Measurements from ENCODE around the gene TMCO4. TPM values are rescaled to one million over a fixed set of nuclear protein-coding genes. Genes with fewer than 3 reads are reported as not detected.

TMCO4 gene
- total and polyA plus RNA-seq, 3 donors from 2014 or later: 10.5 to 17.7 (median 14.9) TPM

- intact Hi-C loops (cut with DNase I; ENCODE audit: low total_unique reads): no loop called here
- H3K9me3 ChIP-seq: no peaks in the 10 kb centered on the region
- TF ChIP-seq CTCF (IDR thresholded peaks at IDR 0.05) (no peak), POLR2A (IDR thresholded peaks at IDR 0.05) (no peak)
- DNase-seq: no peak
- 63 to 66% methylated on average over 6 of the region's 6 CpGs for WGBS, 2 donors
- no peak overlapping the region for H3K4me3 ChIP-seq
- no peaks in the 10 kb centered on the region for H3K27me3 ChIP-seq
- no peaks in the 10 kb centered on the region for H3K4me1 ChIP-seq
- no peak overlapping the region for H3K27ac ChIP-seq
- H3K36me3 ChIP-seq (ENCODE audit: low read depth, missing control alignments): no peaks in the 10 kb centered on the region
These were observed 25.4 kb downstream of the TMCO4 start for GRCh38 chr1:19774180-19774785.

DNA sequence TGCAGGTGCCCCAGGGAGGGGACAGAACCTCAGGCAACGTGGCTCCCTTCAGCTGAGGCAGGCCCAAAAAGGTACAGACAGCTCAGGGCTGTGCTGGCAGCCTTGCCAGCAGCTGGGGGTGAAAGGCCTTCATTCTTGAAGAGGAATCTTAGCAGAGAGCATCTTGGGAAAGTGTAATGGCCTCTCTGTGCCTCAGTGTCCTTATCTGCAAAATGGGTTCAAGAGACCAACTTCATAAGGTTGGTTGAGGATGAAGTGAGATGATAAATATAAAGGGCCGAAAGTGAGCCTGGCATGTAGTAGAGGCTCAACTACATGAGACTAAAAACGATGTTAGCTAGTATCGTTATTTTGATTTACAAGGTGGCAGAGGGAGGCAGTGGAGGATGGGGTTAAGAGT lies 26.2 kb downstream of the TMCO4 start:
- no peak for DNase-seq
- H3K4me1 ChIP-seq: no peaks in the 10 kb centered on the region
- no peak overlapping the region for H3K27ac ChIP-seq
- 66 to 77% methylated on average over 4 of the region's 4 CpGs for WGBS, 2 donors
- no peak for TF ChIP-seq CTCF (IDR thresholded peaks at IDR 0.05)
- no peak for TF ChIP-seq POLR2A (IDR thresholded peaks at IDR 0.05)
- no peaks in the 10 kb centered on the region for H3K36me3 ChIP-seq (ENCODE audit: low read depth, missing control alignments)
- no peak overlapping the region for H3K4me3 ChIP-seq
- no peaks in the 10 kb centered on the region for H3K27me3 ChIP-seq
- intact Hi-C loops (cut with DNase I; ENCODE audit: low total_unique reads): no loop called here
- H3K9me3 ChIP-seq: no peaks in the 10 kb centered on the region

- Histone ChIP-seq H3K27ac (no peak overlapping the region), H3K36me3 (ENCODE audit: low read depth, missing control alignments) (no peaks in the 10 kb centered on the region), H3K4me1 (no peaks in the 10 kb centered on the region), H3K4me3 (no peak overlapping the region), H3K9me3 (no peaks in the 10 kb centered on the region), H3K27me3 (no peaks in the 10 kb centered on the region)
- no peak for DNase-seq
- TF ChIP-seq POLR2A (IDR thresholded peaks at IDR 0.05): no peak
- TF ChIP-seq CTCF (IDR thresholded peaks at IDR 0.05): no peak
- 73 to 77% methylated on average over 8 to 9 of the region's 9 CpGs for WGBS, 2 donors
- intact Hi-C loops (cut with DNase I; ENCODE audit: low total_unique reads): no loop called here
These were observed 27.7 kb downstream of the TMCO4 start for GRCh38 chr1:19772053-19772452.

DNA sequence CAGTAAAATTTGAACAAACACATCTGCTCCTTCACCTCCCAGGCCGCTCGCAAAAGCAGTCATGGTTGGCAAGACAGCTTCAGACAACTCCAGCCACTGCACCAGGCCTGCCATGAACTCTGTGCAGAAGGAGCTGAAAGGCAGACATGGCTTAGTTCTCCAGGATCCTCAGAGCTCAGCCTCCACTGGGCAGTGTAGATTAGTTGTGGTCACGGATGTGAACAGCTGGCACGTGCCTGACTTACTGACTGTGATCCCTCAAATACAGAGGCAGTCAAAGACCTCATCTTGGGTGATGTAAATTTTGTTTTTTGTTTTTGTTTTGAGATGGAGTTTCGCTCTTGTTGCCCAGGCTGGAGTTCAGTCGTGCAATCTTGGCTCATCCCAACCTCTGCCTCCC lies 28.4 kb downstream of the TMCO4 start:
- TF ChIP-seq POLR2A (IDR thresholded peaks at IDR 0.05) (no peak), CTCF (IDR thresholded peaks at IDR 0.05) (no peak)
- no peaks in the 10 kb centered on the region for H3K9me3 ChIP-seq
- no peak for DNase-seq
- no peak overlapping the region for H3K4me3 ChIP-seq
- no peaks in the 10 kb centered on the region for H3K27me3 ChIP-seq
- H3K36me3 ChIP-seq (ENCODE audit: low read depth, missing control alignments): no peaks in the 10 kb centered on the region
- H3K4me1 ChIP-seq: no peaks in the 10 kb centered on the region
- intact Hi-C loops (cut with DNase I; ENCODE audit: low total_unique reads): no loop called here
- H3K27ac ChIP-seq: no peak overlapping the region
- WGBS, 2 donors: 92 to 94% methylated on average over 6 of the region's 6 CpGs
